Thyroid gland (tissue), 4 donors: ENCODE results near the gene RBM25. TPM values are rescaled to one million over a fixed set of nuclear protein-coding genes. Genes with fewer than 3 reads are reported as not detected.

Experiments
- DNase-seq, 2 donors: peaks; one replicate each; pipeline ENCODE4 v3.0.0-alpha.2; 2019
- H3K27ac ChIP-seq, 3 donors: fragments of 200-600 bp; sonication (generic); 1 replicate in 2 of 3; 2 replicates in 1 of 3; pipeline ENCODE4 v1.5.1; 2016 to 2019; ENCODE audit warnings: mild to moderate bottlenecking in 1 of 3, moderate library complexity in 1 of 3
- H3K27me3 ChIP-seq: fragments of 200-600 bp; sonication (generic); one replicate; pipeline ENCODE4 v1.5.1; 2019
- H3K36me3 ChIP-seq, 2 donors: fragments of 200-600 bp; sonication (generic); one replicate each; pipeline ENCODE4 v1.5.1; 2016 to 2019
- H3K4me1 ChIP-seq, 2 donors: fragments of 200-600 bp; sonication (generic); one replicate each; pipeline ENCODE4 v1.5.1; 2017 to 2019
- H3K4me3 ChIP-seq, 3 donors: fragments of 200-600 bp; sonication (generic); replicated peaks in 1 of 3; 1 replicate in 2 of 3; 2 replicates in 1 of 3; pipeline ENCODE4 v1.5.1; 2016; ENCODE audit warnings: mild to moderate bottlenecking in 1 of 3
- H3K9me3 ChIP-seq: fragments of 200-600 bp; sonication (generic); one replicate; pipeline ENCODE4 v1.5.1; 2017
- CTCF ChIP-seq, 6 experiments: fragments of 200-600 bp in 3 of 6; fragments of 450-650 bp in 3 of 6; sonication (generic) in 3 of 6; IDR thresholded peaks; one replicate each; pipeline ENCODE4 v1.5.1; 2016 to 2019; ENCODE audit warnings: antibody characterized with exemption in 6 of 6, mild to moderate bottlenecking in 2 of 6, inconsistent platforms in 1 of 6, moderate library complexity in 1 of 6
- POLR2A ChIP-seq, 2 donors: fragments of 450-650 bp; IDR thresholded peaks; one replicate each; pipeline ENCODE4 v1.6.1; 2017; ENCODE audit warnings: antibody characterized with exemption in 2 of 2, mild to moderate bottlenecking in 2 of 2, moderate library complexity in 1 of 2
- WGBS, 2 donors: methylation state at CpG; one replicate each; pipeline ENCODE4 v1.1.5; 2017; 5-methylcytosine and 5-hydroxymethylcytosine counted together
- intact Hi-C: fragments of 100-400 bp; cut with DNase I; formaldehyde crosslinking; loops from one replicate; pipeline ENCODE4 v1.15.1; 2023
- total RNA-seq, 4 donors: library from RNA; depleted of rRNA; stranded (reverse); fragments of >200 nt; gene quantifications; one replicate each; pipeline ENCODE4 v1.2.3, GENCODE V29; 2016

The RBM25 gene
- total RNA-seq, 4 donors from 2014 or later = 56.0 to 103 (median 69.9) TPM

DNA sequence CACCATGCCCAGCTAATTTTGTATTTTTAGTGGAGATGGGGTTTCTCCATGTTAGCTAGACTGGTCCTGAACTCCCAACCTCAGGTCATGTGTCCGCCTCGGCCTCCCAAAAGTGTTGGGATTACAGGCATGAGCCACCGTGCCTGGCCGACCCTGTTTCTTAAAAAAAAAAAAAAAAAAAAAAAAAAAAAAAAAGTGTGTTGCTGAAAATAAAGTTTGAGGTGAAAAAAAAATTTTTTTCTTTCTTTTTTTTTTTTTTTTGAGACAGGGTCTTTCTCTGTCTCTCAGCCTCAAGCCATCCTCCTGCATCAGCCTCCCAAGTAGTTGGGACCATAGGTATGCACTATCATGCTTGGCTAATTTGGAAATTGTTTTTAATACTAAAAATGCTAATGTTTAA is 11.3 kb downstream of the RBM25 start:
- WGBS, 2 donors = 90 to 96% methylated on average over 4 of the region's 4 CpGs
- Histone ChIP-seq H3K27me3 (no peaks in the 10 kb centered on the region), H3K4me1 (peaks cover 0 to 13% of the 10 kb centered on the region in 2 donors), H3K36me3 (no peaks in the 10 kb centered on the region), H3K4me3 (no peak overlapping the region), H3K9me3 (no peaks in the 10 kb centered on the region), H3K27ac (no peak overlapping the region)
- no peak for DNase-seq
- TF ChIP-seq CTCF (IDR thresholded peaks at IDR 0.05) (no peak), POLR2A (IDR thresholded peaks at IDR 0.05) (no peak)
- intact Hi-C loops = no loop called here

- intact Hi-C loops = no loop called here
These were observed 32.7 kb downstream of the RBM25 start for GRCh38 chr14:73091044-73091443.

DNA sequence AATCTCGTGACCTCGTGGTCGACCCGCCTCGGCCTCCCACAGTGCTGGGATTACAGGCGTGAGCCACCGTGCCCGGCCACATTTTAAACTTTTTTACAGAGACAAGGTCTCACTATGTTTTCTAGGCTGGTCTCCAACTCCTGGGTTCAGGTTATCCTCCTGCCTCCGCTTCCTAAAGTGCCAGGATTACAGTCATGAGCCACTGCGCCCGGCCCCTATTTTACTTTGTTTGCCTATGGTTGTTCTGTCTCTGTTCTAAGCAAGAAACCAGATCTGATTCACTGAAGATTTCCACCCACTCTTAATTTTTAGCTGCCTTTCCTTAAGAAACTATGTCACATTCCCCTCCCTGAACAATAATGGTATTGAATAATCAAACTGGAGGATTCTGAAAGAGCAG is 39.1 kb downstream of the RBM25 start:
- 96 to 98% methylated on average over 11 of the region's 11 CpGs for WGBS, 2 donors
- intact Hi-C loops = no loop called here
- no peak for TF ChIP-seq POLR2A (IDR thresholded peaks at IDR 0.05)
- no peak for TF ChIP-seq CTCF (IDR thresholded peaks at IDR 0.05)
- DNase-seq = no peak
- Histone ChIP-seq H3K27me3 (no peaks in the 10 kb centered on the region), H3K9me3 (no peaks in the 10 kb centered on the region), H3K4me1 (no peaks in the 10 kb centered on the region), H3K36me3 (peaks cover 9 to 21% of the 10 kb centered on the region in 2 donors), H3K4me3 (no peak overlapping the region), H3K27ac (no peak overlapping the region)

More at GRCh38 chr14:73091044-73091443, 32.7 kb downstream of the RBM25 start:
- H3K4me1 ChIP-seq = no peaks in the 10 kb centered on the region
- H3K36me3 ChIP-seq = peaks cover 26 to 28% of the 10 kb centered on the region in 2 donors
- H3K4me3 ChIP-seq = no peak overlapping the region
- no peak overlapping the region for H3K27ac ChIP-seq
- TF ChIP-seq CTCF (IDR thresholded peaks at IDR 0.05) = no peak
- no peak for TF ChIP-seq POLR2A (IDR thresholded peaks at IDR 0.05)
- no peaks in the 10 kb centered on the region for H3K9me3 ChIP-seq
- WGBS, 2 donors = 93 to 99% methylated on average over 2 of the region's 2 CpGs
- no peaks in the 10 kb centered on the region for H3K27me3 ChIP-seq
- DNase-seq = no peak

DNA sequence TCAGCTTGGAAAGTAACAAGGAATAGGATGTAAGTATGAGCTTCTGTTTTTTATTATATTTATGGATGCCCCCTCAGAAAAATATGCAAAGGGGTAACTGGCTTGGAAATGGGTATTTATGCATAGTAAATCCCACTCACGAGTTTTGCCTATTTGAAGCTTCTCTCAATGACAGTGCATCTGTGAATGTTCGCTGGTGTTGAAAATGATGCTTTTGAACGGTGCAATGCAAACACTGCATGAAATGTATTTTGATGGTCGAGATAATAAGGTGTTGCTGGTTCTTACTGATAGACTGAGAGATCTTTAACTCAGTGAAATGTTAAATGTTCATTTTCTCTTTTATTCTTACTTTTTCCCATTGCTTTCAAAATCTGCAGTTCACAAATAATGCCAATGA is 42.0 kb downstream of the RBM25 start:
- no peak overlapping the region for H3K4me3 ChIP-seq
- intact Hi-C loops = no loop called here
- no peaks in the 10 kb centered on the region for H3K9me3 ChIP-seq
- peaks cover 21 to 25% of the 10 kb centered on the region in 2 donors for H3K36me3 ChIP-seq
- no peaks in the 10 kb centered on the region for H3K27me3 ChIP-seq
- TF ChIP-seq CTCF (IDR thresholded peaks at IDR 0.05) (no peak), POLR2A (IDR thresholded peaks at IDR 0.05) (no peak)
- H3K27ac ChIP-seq = no peak overlapping the region
- H3K4me1 ChIP-seq = no peaks in the 10 kb centered on the region
- WGBS, 2 donors = 89 to 90% methylated on average over 4 of the region's 4 CpGs
- no peak for DNase-seq

GRCh38 chr14:73102806-73103497 is 44.6 kb downstream of the RBM25 start:
- no peak overlapping the region for H3K4me3 ChIP-seq
- intact Hi-C loops = no loop called here
- H3K27ac ChIP-seq = no peak overlapping the region
- H3K36me3 ChIP-seq = peaks cover 25 to 39% of the 10 kb centered on the region in 2 donors
- H3K27me3 ChIP-seq = no peaks in the 10 kb centered on the region
- WGBS, 2 donors = 95 to 96% methylated on average over 27 of the region's 27 CpGs
- no peak for TF ChIP-seq POLR2A (IDR thresholded peaks at IDR 0.05)
- DNase-seq = no peak
- H3K9me3 ChIP-seq = no peaks in the 10 kb centered on the region
- H3K4me1 ChIP-seq = no peaks in the 10 kb centered on the region
